HG02970 (cell line): ENCODE measurements around the gene SLC35G3.
"Not testable (repeated sequence)": the region's sequence is repeated elsewhere in the genome, so short reads cannot be mapped to it uniquely, and the experiment has no call there.

Source experiments
- ATAC-seq: cut with Tn5 transposase; IDR thresholded peaks from one replicate; pipeline ENCODE4 v1.9.1; 2021; ENCODE audit warnings: mild to moderate bottlenecking, moderate library complexity, moderate number of reproducible peaks; ENCODE audit not compliant: unreplicated experiment, low FRiP score

Gene SLC35G3

DNA sequence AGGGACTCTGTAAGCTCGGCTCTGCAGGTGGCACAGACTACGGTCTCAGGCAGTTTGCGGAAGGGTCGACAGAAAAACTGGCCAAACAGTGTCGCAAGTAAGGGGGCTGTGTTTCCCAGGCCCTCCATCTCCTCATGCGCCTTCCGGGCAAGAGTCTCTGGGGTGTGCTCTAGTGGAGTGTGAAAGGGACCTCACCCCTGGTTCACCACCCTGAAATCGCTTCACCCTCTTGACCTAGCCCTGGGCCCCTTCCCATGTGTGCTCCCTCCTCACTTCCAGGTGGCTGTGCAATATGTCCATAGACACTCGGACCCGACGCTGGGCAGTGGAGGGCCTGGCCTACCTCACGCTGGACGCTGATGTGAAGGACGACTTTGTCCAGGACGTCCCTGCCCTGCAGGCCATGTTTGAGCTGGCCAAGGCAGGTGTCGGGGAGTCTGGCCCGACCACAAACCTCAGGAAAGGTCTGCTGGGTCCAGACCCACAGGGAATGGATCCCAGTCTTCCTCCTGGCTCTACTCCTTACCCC, 24.3 kb downstream of the SLC35G3 start:
- ATAC-seq = no peak

- no peak for ATAC-seq
Measured at GRCh38 chr17:35167666-35168065, 26.5 kb downstream of the SLC35G3 start.

- no peak for ATAC-seq
Measured at GRCh38 chr17:35167046-35167445, 27.1 kb downstream of the SLC35G3 start.

GRCh38 chr17:35166526-35166925, 27.7 kb downstream of the SLC35G3 start:
- no peak for ATAC-seq

DNA sequence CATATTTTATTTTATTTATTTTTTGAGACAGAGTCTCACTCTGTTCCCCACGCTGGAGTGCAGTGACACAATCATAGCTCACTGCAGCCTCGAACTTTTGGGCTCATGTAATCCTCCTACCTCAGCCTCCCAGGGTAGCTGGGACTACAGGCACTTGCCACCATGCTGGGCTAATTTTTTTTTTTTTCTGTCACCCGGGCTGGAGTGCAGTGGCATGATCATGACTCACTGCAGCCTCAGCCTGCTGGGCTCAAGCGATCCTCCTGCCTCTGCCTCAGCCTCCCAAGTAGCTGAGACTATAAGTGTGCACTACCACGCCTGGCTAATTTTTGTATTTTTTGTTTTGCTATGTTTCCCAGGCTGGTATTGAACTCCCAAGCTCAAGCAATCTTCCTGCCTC, 29.5 kb downstream of the SLC35G3 start:
- ATAC-seq = no peak

- ATAC-seq = no peak
Measured at GRCh38 chr17:35163886-35164285, 30.3 kb downstream of the SLC35G3 start.

- no peak for ATAC-seq
Measured at GRCh38 chr17:35162755-35163154, 31.4 kb downstream of the SLC35G3 start.

- no peak for ATAC-seq
Measured at GRCh38 chr17:35161281-35161761, 32.9 kb downstream of the SLC35G3 start.

- no peak for ATAC-seq
Measured at GRCh38 chr17:35160354-35161201, 33.6 kb downstream of the SLC35G3 start.

GRCh38 chr17:35159940-35160339, 34.3 kb downstream of the SLC35G3 start:
- ATAC-seq = no peak

DNA sequence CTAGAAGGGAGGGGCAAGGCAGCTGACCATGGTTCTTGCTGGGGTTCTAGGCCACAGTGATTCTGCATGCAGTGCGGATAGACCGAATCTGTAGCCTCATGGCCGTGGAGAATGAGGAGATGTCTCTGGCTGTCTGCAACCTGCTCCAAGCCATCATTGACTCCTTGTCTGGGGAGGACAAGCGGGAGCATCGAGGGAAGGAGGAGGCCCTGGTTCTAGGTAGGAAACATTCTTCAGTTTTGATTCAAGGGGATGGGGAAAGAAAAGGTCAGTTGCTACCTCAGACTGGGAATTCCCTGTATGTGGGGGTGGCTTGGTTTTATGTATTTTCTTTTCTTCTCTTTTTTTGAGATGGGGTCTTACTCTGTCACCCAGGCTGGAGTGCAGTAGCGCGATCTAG, 38.9 kb downstream of the SLC35G3 start:
- ATAC-seq = no peak

DNA sequence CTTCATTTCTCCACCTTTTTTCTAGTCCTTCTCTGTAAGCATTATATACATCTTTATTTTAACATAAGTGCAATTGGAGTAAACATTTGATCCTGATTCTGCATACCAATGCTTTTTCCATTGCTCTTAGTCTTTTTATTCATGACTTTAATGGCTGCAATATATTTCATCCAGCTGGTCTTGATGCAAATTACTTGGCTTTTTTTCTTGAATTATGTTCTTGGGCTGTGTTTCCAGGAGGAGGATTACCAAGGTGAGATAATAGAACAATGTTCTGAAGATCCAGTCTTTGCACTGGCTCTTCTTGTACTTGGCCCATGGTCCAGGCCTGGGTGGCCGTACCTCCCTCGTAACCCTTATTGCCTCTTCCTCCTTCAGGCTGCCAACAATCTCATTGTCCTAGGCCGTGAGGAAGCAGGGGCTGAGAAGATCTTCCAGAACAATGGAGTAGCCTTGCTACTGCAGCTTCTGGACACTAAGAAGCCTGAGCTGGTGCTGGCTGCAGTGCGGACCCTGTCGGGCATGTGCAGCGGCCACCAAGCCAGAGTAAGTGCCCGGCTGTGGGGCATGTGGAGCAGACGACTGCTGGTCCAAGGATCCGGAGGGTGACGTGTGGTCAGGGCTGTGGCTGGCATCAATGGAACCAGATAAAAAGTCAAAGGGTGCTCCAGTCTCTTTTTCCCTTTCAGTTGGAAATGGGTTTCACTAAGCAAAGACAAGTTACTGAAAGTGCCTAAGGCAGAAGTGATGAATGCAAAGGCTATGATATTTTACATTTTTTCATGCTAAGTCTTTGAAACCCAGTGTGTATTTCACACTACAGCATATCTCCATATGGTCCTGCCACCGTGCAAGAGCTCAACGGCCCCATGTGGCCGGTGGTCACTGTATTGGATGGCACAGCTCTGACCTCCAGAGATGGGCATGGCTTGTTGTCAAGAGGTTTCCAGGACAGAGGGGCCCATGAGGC, 39.7 kb downstream of the SLC35G3 start:
- no peak for ATAC-seq

GRCh38 chr17:35152421-35153140, 41.6 kb downstream of the SLC35G3 start:
- no peak for ATAC-seq

- ATAC-seq = not testable (repeated sequence)
Measured at GRCh38 chr17:35151080-35151479, 43.1 kb downstream of the SLC35G3 start.

- ATAC-seq = no peak
Measured at GRCh38 chr17:35149941-35150340, 44.3 kb downstream of the SLC35G3 start.

DNA sequence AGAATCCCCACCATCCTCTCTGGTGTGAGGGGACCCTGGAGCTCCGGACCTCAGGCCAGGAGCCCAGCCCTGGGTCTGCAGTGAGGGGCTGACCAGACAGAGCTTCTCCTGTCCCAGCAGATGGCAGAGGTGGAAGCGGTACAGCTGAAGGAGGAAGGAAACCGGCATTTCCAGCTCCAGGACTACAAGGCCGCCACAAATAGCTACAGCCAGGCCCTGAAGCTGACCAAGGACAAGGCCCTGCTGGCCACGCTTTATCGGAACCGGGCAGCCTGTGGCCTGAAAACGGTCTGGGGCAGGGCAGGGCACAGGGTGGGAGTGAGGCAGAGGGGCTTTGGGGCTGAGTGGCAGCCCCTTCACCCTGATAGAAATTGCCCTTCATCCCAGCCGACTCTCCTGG, 46.0 kb downstream of the SLC35G3 start:
- ATAC-seq = no peak

DNA sequence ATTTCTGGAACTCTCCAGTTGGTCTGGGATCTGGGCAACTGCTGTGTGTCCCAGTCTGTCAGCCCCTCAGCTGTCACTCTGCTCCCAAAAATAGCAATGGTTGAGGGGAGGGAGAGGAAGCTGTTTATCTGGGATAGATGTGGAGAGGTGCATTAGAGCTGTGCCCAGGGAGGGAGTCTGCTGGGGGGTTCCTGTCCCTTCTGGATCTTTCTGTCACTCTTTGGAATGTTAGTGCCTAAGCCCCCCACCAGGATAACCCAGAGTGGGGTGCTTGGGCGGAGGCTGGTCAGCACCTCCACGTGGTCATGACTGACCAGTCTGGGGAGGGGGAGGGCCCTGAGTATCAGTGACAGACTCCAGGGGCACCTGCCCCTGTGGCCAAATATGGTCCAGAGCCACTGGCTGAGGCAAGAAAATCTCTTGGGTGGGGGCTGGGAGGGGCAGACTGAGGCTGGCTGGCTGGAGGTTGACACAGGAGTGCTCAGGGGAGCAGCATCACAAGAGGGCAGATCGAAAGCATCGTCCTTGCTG, 46.8 kb downstream of the SLC35G3 start, which contains the start of gene UNC45B:
Gene UNC45B (plus strand): TSS at position 443 of the 531 bp plus-strand sequence. CDS start 447 bp downstream, outside the sequence.
- no peak for ATAC-seq

GRCh38 chr17:35146214-35146833, 47.9 kb downstream of the SLC35G3 start:
- ATAC-seq = no peak

GRCh38 chr17:35144840-35145239, 49.4 kb downstream of the SLC35G3 start:
- no peak for ATAC-seq
